Measurements from ENCODE around the gene NFKB1. TPM values are rescaled to one million over a fixed set of nuclear protein-coding genes. Genes with fewer than 3 reads are reported as not detected.

The NFKB1 gene
- 10 to 100 TPM; 20.7 to 24.0 (median 22.7) TPM for total RNA-seq
- polyA plus RNA-seq, result 8.8 TPM
- long read RNA-seq, donor 1, full-length matches to known transcripts, result 65 of 83 reads
- long read RNA-seq, donor 1, partial matches to known transcripts, result 14 of 83 reads
- long read RNA-seq, donor 1, other reads (novel, unspliced or antisense), result 4 of 83 reads
- long read RNA-seq, donor 2, full-length matches to known transcripts, result 20 of 27 reads
- long read RNA-seq, donor 2, partial matches to known transcripts, result 3 of 27 reads
- long read RNA-seq, donor 2, other reads (novel, unspliced or antisense), result 4 of 27 reads
- long read RNA-seq, donor 3, full-length matches to known transcripts, result 10 of 24 reads
- long read RNA-seq, donor 3, partial matches to known transcripts, result 7 of 24 reads
- long read RNA-seq, donor 3, other reads (novel, unspliced or antisense), result 7 of 24 reads
- long read RNA-seq, donor 4, full-length matches to known transcripts, result 30 of 37 reads
- long read RNA-seq, donor 4, partial matches to known transcripts, result 3 of 37 reads
- long read RNA-seq, donor 4, other reads (novel, unspliced or antisense), result 4 of 37 reads

GRCh38 chr4:102500696-102501446, at the start of gene NFKB1:
TSS of gene NFKB1 (plus strand) at chr4:102501359. CDS start at chr4:102525519, 24,160 bp downstream.
- H3K27me3 ChIP-seq (ENCODE audit: control insufficient read depth, insufficient read depth), result no peaks in the 10 kb centered on the region
- peak within 1 kb of the TSS; percentile 47 for H3K4me3 ChIP-seq (ENCODE audit: low read length)
- under 1% methylated on average over 63 of the region's 63 CpGs for WGBS
- intact Hi-C loops (cut with DNase I), result loop anchor here in 1 of 4 donors (10.0 kb wide), 1 partner anchor 64 kb away; no protein-coding TSS in a partner anchor
- no peaks in the 10 kb centered on the region for H3K9me3 ChIP-seq (ENCODE audit: control insufficient read depth, low read length)
- peak within 1 kb of the TSS; percentile 83 for H3K27ac ChIP-seq (ENCODE audit: low read length)
- H3K4me1 ChIP-seq (ENCODE audit: control insufficient read depth, insufficient read depth, low read length), result no peaks in the 10 kb centered on the region
- DNase-seq (peak; percentile 81 to 90 (median 89)), ATAC-seq (peak; percentile 64)

GRCh38 chr4:102452854-102453253, 48.3 kb upstream of the NFKB1 start:
- no peak for DNase-seq
- intact Hi-C loops (cut with DNase I), result loop anchor here in 3 of 4 donors (10.0 kb wide), 4 partner anchors 152 to 562 kb away; partner anchors contain the start of gene SLC9B1 (in 1 of the 3)
- WGBS, result 96% methylated on average over 1 of the region's 1 CpG
- Histone ChIP-seq H3K27ac (ENCODE audit: low read length) (no peak overlapping the region), H3K9me3 (ENCODE audit: control insufficient read depth, low read length) (no peaks in the 10 kb centered on the region), H3K27me3 (ENCODE audit: control insufficient read depth, insufficient read depth) (no peaks in the 10 kb centered on the region), H3K4me3 (ENCODE audit: low read length) (no peak overlapping the region), H3K4me1 (ENCODE audit: control insufficient read depth, insufficient read depth, low read length) (no peaks in the 10 kb centered on the region)
- no peak for ATAC-seq

GRCh38 chr4:102453827-102454226, 47.3 kb upstream of the NFKB1 start:
- Histone ChIP-seq H3K4me3 (ENCODE audit: low read length) (no peak overlapping the region), H3K4me1 (ENCODE audit: control insufficient read depth, insufficient read depth, low read length) (no peaks in the 10 kb centered on the region), H3K27me3 (ENCODE audit: control insufficient read depth, insufficient read depth) (no peaks in the 10 kb centered on the region), H3K9me3 (ENCODE audit: control insufficient read depth, low read length) (no peaks in the 10 kb centered on the region), H3K27ac (ENCODE audit: low read length) (no peak overlapping the region)
- DNase-seq, result no peak
- intact Hi-C loops (cut with DNase I), result loop anchor here in 3 of 4 donors (10.0 kb wide), 4 partner anchors 151 to 561 kb away; partner anchors contain the start of gene SLC9B1 (in 1 of the 3)
- ATAC-seq, result no peak
- 93% methylated on average over 3 of the region's 3 CpGs for WGBS

- WGBS, result 43% methylated on average over 1 of the region's 1 CpG
- Histone ChIP-seq H3K27ac (ENCODE audit: low read length) (no peak overlapping the region), H3K4me1 (ENCODE audit: control insufficient read depth, insufficient read depth, low read length) (no peaks in the 10 kb centered on the region), H3K4me3 (ENCODE audit: low read length) (no peak overlapping the region), H3K27me3 (ENCODE audit: control insufficient read depth, insufficient read depth) (no peaks in the 10 kb centered on the region), H3K9me3 (ENCODE audit: control insufficient read depth, low read length) (no peaks in the 10 kb centered on the region)
- intact Hi-C loops (cut with DNase I), result loop anchor here in 3 of 4 donors (10.0 kb wide), 4 partner anchors 151 to 561 kb away; partner anchors contain the start of gene SLC9B1 (in 1 of the 3)
- DNase-seq (no peak), ATAC-seq (no peak)
Measured at GRCh38 chr4:102454268-102454667, 46.9 kb upstream of the NFKB1 start.

GRCh38 chr4:102454981-102455685, 46.0 kb upstream of the NFKB1 start:
- WGBS, result 91% methylated on average over 9 of the region's 9 CpGs
- intact Hi-C loops (cut with DNase I), result loop anchor here in 3 of 4 donors (10.0 kb wide), 4 partner anchors 150 to 560 kb away; partner anchors contain the start of gene SLC9B1 (in 1 of the 3)
- Histone ChIP-seq H3K27ac (ENCODE audit: low read length) (no peak overlapping the region), H3K4me3 (ENCODE audit: low read length) (no peak overlapping the region), H3K27me3 (ENCODE audit: control insufficient read depth, insufficient read depth) (no peaks in the 10 kb centered on the region), H3K4me1 (ENCODE audit: control insufficient read depth, insufficient read depth, low read length) (no peaks in the 10 kb centered on the region), H3K9me3 (ENCODE audit: control insufficient read depth, low read length) (no peaks in the 10 kb centered on the region)
- no peak for ATAC-seq
- DNase-seq, result no peak

GRCh38 chr4:102455750-102456149, 45.4 kb upstream of the NFKB1 start:
- Histone ChIP-seq H3K27ac (ENCODE audit: low read length) (no peak overlapping the region), H3K4me1 (ENCODE audit: control insufficient read depth, insufficient read depth, low read length) (no peaks in the 10 kb centered on the region), H3K27me3 (ENCODE audit: control insufficient read depth, insufficient read depth) (no peaks in the 10 kb centered on the region), H3K9me3 (ENCODE audit: control insufficient read depth, low read length) (no peaks in the 10 kb centered on the region), H3K4me3 (ENCODE audit: low read length) (no peak overlapping the region)
- 95% methylated on average over 3 of the region's 3 CpGs for WGBS
- no peak for ATAC-seq
- DNase-seq, result no peak
- intact Hi-C loops (cut with DNase I), result loop anchor here in 3 of 4 donors (10.0 kb wide), 4 partner anchors 149 to 559 kb away; partner anchors contain the start of gene SLC9B1 (in 1 of the 3)

- Histone ChIP-seq H3K4me1 (ENCODE audit: control insufficient read depth, insufficient read depth, low read length) (no peaks in the 10 kb centered on the region), H3K27ac (ENCODE audit: low read length) (no peak overlapping the region), H3K27me3 (ENCODE audit: control insufficient read depth, insufficient read depth) (no peaks in the 10 kb centered on the region), H3K9me3 (ENCODE audit: control insufficient read depth, low read length) (no peaks in the 10 kb centered on the region), H3K4me3 (ENCODE audit: low read length) (no peak overlapping the region)
- DNase-seq (no peak), ATAC-seq (no peak)
- WGBS, result 80% methylated on average over 2 of the region's 2 CpGs
- intact Hi-C loops (cut with DNase I), result no loop called here
Measured at GRCh38 chr4:102466298-102466697, 34.9 kb upstream of the NFKB1 start.

- WGBS, result 30% methylated on average over 1 of the region's 1 CpG
- no peaks in the 10 kb centered on the region for H3K9me3 ChIP-seq (ENCODE audit: control insufficient read depth, low read length)
- ATAC-seq (no peak), DNase-seq (no peak)
- H3K4me3 ChIP-seq (ENCODE audit: low read length), result no peak overlapping the region
- intact Hi-C loops (cut with DNase I), result no loop called here
- no peak overlapping the region for H3K27ac ChIP-seq (ENCODE audit: low read length)
- no peaks in the 10 kb centered on the region for H3K4me1 ChIP-seq (ENCODE audit: control insufficient read depth, insufficient read depth, low read length)
- H3K27me3 ChIP-seq (ENCODE audit: control insufficient read depth, insufficient read depth), result no peaks in the 10 kb centered on the region
Measured at GRCh38 chr4:102469806-102470205, 31.4 kb upstream of the NFKB1 start.

- no peak overlapping the region for H3K4me3 ChIP-seq (ENCODE audit: low read length)
- DNase-seq (no peak), ATAC-seq (no peak)
- H3K27ac ChIP-seq (ENCODE audit: low read length), result no peak overlapping the region
- no peaks in the 10 kb centered on the region for H3K4me1 ChIP-seq (ENCODE audit: control insufficient read depth, insufficient read depth, low read length)
- WGBS, result 78% methylated on average over 1 of the region's 1 CpG
- no peaks in the 10 kb centered on the region for H3K27me3 ChIP-seq (ENCODE audit: control insufficient read depth, insufficient read depth)
- intact Hi-C loops (cut with DNase I), result no loop called here
- H3K9me3 ChIP-seq (ENCODE audit: control insufficient read depth, low read length), result peaks cover 2% of the 10 kb centered on the region
Measured at GRCh38 chr4:102472441-102473013, 28.6 kb upstream of the NFKB1 start.

- Histone ChIP-seq H3K27me3 (ENCODE audit: control insufficient read depth, insufficient read depth) (no peaks in the 10 kb centered on the region), H3K27ac (ENCODE audit: low read length) (no peak overlapping the region), H3K4me3 (ENCODE audit: low read length) (no peak overlapping the region), H3K9me3 (ENCODE audit: control insufficient read depth, low read length) (peaks cover 2% of the 10 kb centered on the region), H3K4me1 (ENCODE audit: control insufficient read depth, insufficient read depth, low read length) (no peaks in the 10 kb centered on the region)
- intact Hi-C loops (cut with DNase I), result no loop called here
- DNase-seq (no peak), ATAC-seq (no peak)
- WGBS, result 65% methylated on average over 1 of the region's 1 CpG
Measured at GRCh38 chr4:102473476-102473875, 27.7 kb upstream of the NFKB1 start.

Measured in right cardiac atrium (tissue), 5 donors.